Measurements from ENCODE around the gene SH3RF1. TPM values are rescaled to one million over a fixed set of nuclear protein-coding genes. Genes with fewer than 3 reads are reported as not detected.

SH3RF1 gene
- total and polyA plus RNA-seq, 2 experiments from 2014 or later: 7.8 to 12.4 TPM

- no peak overlapping the region for H3K4me3 Mint-ChIP-seq
- ATAC-seq: no peak
- no peaks in the 10 kb centered on the region for H3K36me3 ChIP-seq (ENCODE audit: insufficient read depth)
These were observed 34.4 kb upstream of the SH3RF1 start for GRCh38 chr4:169305173-169305572.

GRCh38 chr4:169295822-169296221, 25.1 kb upstream of the SH3RF1 start:
- Histone ChIP-seq H3K27ac (ENCODE audit: low read depth) (no peak overlapping the region), H3K79me2 (replicated peaks; ENCODE audit: insufficient read depth) (no peaks in the 10 kb centered on the region), H4K20me1 (replicated peaks; ENCODE audit: insufficient read depth) (no peaks in the 10 kb centered on the region), H3K9me2 (ENCODE audit: insufficient read depth) (no peaks in the 10 kb centered on the region), H3F3A (replicated peaks; ENCODE audit: low read depth) (no peaks in the 10 kb centered on the region), H3K4me1 (ENCODE audit: insufficient read depth) (no peaks in the 10 kb centered on the region), H3K36me3 (ENCODE audit: insufficient read depth) (no peaks in the 10 kb centered on the region), H2AFZ (no peak overlapping the region), H3K4me3 (no peak overlapping the region), H3K4me2 (no peak overlapping the region), H3K27me3 (ENCODE audit: insufficient read depth) (no peaks in the 10 kb centered on the region)
- DNase-seq (ENCODE audit: low spot score) (no peak), ATAC-seq (no peak)
- H3K27ac Mint-ChIP-seq: no peak overlapping the region
- no peaks in the 10 kb centered on the region for H3K36me3 Mint-ChIP-seq (ENCODE audit: low read depth)
- no peaks in the 10 kb centered on the region for H3K4me1 Mint-ChIP-seq
- H3K27me3 Mint-ChIP-seq (ENCODE audit: insufficient read depth, low read depth, poor library complexity): no peaks in the 10 kb centered on the region
- H3K9me3 Mint-ChIP-seq: no peaks in the 10 kb centered on the region
- H3K4me3 Mint-ChIP-seq: no peak overlapping the region
- TF ChIP-seq EZH2phosphoT487 (IDR thresholded peaks at IDR 0.05; ENCODE audit: unreplicated experiment) (no peak), REST (IDR thresholded peaks at IDR 0.05; ENCODE audit: unreplicated experiment) (no peak), EZH2 (IDR thresholded peaks at IDR 0.05; ENCODE audit: low read depth, unreplicated experiment) (no peak), JUNB (IDR thresholded peaks at IDR 0.05; ENCODE audit: unreplicated experiment) (no peak), NANOG (IDR thresholded peaks at IDR 0.05; ENCODE audit: borderline replicate concordance) (no peak), ETS1 (IDR thresholded peaks at IDR 0.05) (no peak), POLR2AphosphoS5 (IDR thresholded peaks at IDR 0.05; ENCODE audit: low read depth) (no peak), ZNF331 (CRISPR knock-in tag; IDR thresholded peaks at IDR 0.05; ENCODE audit: low read depth) (no peak), CREB1 (CRISPR knock-in tag; IDR thresholded peaks at IDR 0.05; ENCODE audit: low read depth) (no peak), ZNF114 (CRISPR knock-in tag; IDR thresholded peaks at IDR 0.05) (no peak), CTCF (conservative IDR thresholded peaks at IDR 0.05; ENCODE audit: low read depth in 2 of 2) (no peak), STAT1 (IDR thresholded peaks at IDR 0.05; ENCODE audit: unreplicated experiment) (no peak)

More at GRCh38 chr4:169305173-169305572, 34.4 kb upstream of the SH3RF1 start:
- Histone ChIP-seq H3K79me2 (replicated peaks; ENCODE audit: insufficient read depth) (no peaks in the 10 kb centered on the region), H3K4me3 (no peak overlapping the region), H3K9me2 (ENCODE audit: insufficient read depth) (no peaks in the 10 kb centered on the region), H3K4me2 (no peak overlapping the region), H3F3A (replicated peaks; ENCODE audit: low read depth) (no peaks in the 10 kb centered on the region), H4K20me1 (replicated peaks; ENCODE audit: insufficient read depth) (no peaks in the 10 kb centered on the region), H3K27me3 (ENCODE audit: insufficient read depth) (no peaks in the 10 kb centered on the region), H2AFZ (no peak overlapping the region), H3K27ac (ENCODE audit: low read depth) (no peak overlapping the region), H3K4me1 (ENCODE audit: insufficient read depth) (no peaks in the 10 kb centered on the region)
- TF ChIP-seq CREB1 (CRISPR knock-in tag; IDR thresholded peaks at IDR 0.05; ENCODE audit: low read depth): no peak
- TF ChIP-seq ZNF331 (CRISPR knock-in tag; IDR thresholded peaks at IDR 0.05; ENCODE audit: low read depth): no peak
- no peak for TF ChIP-seq POLR2AphosphoS5 (IDR thresholded peaks at IDR 0.05; ENCODE audit: low read depth)
- Mint-ChIP-seq H3K9me3 (no peaks in the 10 kb centered on the region), H3K27ac (no peak overlapping the region), H3K27me3 (ENCODE audit: insufficient read depth, low read depth, poor library complexity) (peaks cover 1% of the 10 kb centered on the region), H3K4me1 (no peaks in the 10 kb centered on the region), H3K36me3 (ENCODE audit: low read depth) (no peaks in the 10 kb centered on the region)
- no peak for DNase-seq (ENCODE audit: low spot score)

Measured in GM23338 (cell line).